Activated T-cell treated with anti-CD3 and anti-CD28 coated beads for 4 hours (primary cell): ENCODE measurements around the gene CEP152.

Experiments used
- DNase-seq: peaks from one replicate; pipeline ENCODE4 v3.0.0-alpha.2; 2020

CEP152 gene

DNA sequence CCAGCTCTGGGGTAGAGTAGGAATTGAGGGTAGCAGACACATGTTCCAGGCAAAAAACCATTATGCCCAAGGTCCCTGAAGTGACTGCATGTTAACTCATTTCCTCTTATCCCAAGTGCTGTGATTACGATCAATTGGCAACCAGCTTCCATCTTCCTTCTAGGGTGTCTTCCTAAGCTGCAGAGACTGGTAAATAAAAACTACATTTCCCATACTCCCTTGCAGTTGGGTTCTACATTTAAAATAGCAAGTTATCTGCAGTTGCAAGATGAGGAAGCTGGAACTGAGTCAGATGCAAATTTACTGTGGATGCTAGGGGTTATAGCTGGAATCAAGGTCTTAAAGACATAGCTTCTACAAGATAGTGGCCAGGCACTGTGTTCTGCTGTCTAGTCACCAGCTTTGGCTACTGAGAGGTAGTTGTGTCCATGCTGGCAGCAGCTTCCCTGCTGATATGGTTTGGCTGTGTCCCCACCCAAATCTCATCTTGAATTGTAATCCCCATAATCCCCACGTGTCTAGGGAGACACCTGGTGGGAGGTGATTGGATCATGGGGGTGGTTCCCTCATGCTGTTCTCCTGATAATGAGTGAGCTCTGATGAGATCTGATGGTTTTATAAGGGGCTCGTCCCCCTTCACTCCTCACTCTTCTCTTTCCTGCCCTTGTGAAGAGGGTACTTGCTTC, 114.1 kb downstream of the CEP152 start:
- DNase-seq, result no peak

DNA sequence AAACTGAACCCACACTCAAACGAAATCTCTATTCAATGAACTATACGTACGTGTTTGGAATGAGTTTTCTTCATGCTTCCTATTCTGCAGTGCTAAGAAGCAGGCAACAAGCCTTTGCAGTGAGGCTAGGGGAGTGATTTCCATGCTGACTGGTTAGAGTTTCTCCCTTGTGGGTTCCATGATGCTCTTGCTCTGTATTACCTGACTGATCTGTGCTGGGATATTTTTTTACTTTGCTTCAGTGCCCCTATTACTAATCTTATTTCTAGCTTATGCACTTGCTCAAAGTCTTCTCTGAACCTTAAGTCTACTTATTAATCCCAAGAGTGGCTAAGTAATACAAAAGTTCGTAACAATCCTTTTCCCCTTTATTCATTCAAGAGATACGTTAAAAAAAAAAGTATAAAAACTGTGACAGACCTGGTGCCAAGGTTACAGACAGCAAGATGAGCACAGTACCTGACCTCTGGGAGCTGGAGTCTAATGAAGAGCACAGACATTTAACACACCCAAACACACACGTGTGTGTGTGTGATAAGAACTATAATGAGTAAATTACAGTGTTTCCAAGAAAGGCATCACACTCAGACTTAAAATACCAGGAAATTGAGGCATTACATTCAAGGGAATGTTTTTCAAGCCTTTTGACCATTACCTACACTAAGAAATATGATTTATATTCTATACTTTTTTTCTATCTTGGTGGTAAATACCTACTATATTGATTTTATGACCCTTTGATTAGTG, 114.9 kb downstream of the CEP152 start:
- no peak for DNase-seq

DNA sequence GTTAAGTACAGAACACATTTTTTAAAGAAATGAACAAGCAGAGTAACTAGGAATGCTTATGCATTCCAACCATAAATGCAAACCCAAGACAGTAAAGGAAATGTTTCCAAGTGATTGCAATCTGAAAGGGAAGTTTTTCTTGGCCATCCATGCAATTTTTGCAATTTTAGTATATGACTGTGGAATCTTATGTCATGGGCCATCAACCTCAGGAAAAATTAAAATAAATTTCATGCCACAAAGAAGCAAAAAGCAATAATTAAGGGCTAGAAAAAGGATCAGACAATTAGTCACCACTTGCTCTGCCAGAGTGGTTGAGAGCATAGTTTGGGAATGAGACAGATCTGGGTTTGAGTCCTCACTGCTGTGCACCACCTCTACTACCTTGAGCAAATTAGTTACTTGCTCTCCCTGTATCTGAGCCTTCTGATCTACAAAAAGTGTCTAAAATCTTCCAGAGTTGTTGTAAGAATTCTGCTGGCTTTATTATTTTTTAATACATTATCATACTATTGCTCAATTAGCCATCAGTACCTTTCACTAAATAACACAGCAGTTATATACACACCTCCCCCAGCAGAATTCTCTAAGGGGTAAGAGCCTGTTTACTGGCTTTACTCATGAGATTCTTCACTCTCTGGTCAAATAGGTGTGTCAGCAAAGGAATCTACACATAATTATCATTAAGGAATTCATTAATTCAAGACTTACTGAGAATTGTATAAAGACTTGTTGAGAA, 115.6 kb downstream of the CEP152 start:
- no peak for DNase-seq

GRCh38 chr15:48693484-48693883, 117.4 kb downstream of the CEP152 start:
- DNase-seq, result no peak

DNA sequence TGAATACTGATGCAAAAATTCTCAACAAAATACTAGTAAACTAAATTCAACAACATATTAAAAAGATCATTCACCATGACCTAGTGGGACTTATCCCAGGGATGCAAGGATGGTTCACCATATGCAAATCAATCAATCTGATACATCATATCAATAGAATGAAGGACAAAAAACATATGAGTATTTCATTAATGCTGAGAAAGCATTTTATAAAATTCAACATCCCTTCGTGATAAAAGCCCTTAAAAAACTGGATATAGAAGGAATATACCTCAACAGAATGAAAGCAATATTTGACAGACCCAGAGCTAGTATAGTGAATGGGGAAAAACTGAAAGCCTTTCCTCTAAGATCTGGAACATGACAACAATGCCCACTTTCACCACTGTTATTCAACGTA, 122.4 kb downstream of the CEP152 start:
- DNase-seq, result no peak
